GM19035 (cell line): ENCODE data around the gene MRPL2.
A peak's percentile ranks its signal among the peaks of the same experiment; 100 is the strongest.
"Not testable (repeated sequence)": the region's sequence is repeated elsewhere in the genome, so short reads cannot be mapped to it uniquely, and the experiment has no call there.

Source experiments
- ATAC-seq: cut with Tn5 transposase; IDR thresholded peaks from one replicate; pipeline ENCODE4 v1.9.1; 2021; ENCODE audit not compliant: unreplicated experiment

The MRPL2 gene

DNA sequence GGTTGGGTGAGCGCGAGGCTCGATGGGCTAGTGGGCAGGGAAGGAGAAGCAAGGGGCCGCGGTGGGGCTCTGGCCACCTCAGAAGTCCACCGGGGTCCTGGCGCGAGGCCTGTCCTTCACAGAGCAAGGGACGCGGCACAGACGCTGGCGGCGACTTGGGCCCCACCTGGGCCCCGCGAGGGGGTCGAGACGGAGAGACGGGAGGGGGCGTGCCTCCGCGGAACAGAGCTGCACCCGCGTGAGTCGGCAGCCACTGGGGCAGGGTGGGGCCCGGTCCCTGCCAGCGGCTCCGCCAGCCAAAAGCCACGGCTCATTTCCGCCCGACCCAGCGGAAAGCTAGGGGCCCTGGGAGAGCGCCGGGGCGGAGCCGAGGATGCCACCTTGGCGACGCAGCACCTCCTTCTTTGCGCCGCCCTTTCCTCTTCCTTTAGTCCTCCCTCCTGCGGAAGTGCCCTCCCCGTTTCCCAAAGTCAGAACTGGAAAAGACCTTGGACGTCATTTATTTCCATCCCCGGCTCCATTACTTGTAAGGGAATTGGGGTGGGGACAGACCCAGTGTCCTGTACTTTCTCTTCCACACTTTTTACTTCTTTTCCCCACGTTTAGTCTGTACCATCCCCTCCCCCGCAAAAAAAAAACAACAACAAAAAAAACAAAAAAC lies 5.6 kb downstream of the MRPL2 start, which contains the start of gene CUL7:
Gene CUL7 (minus strand): TSS at position 307 of the 661 bp plus-strand sequence. CDS start 1,063 bp downstream, outside the sequence.
- peak; percentile 86 for ATAC-seq

DNA sequence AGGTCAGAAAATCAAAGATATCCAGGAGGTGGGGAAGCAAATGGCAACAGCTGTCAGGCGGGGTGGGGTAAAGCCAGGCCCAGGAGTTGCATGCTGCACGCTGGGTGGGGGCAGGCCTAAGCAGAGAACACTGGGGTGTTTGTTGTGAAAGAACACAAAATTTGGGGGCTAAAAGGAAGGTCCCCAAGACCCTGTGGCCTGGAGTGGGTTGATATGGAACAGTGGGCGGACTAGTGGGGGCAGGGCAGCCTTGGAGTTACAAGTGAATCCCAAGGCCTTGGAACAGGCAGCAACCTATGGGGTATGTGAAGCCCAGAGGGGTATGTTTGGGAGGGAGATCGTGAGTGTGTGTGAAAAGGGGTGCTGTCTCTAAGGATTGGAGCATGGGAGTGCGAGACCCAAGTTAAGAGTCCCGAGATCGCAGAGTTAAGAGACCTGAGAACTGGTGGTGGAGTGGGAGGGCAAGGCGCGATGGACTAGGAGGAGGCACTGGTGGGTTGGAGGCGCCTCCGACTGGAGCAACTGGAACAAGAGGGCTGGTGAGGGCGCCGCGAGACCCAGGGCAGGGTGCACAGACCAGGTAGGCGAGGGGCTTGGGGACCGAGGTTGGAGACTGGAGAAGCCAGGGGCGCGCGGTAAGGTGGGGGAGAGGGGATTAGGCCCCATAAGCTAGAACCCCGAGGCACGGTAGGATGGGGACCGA lies 6.2 kb downstream of the MRPL2 start:
- peak; percentile 14 for ATAC-seq

DNA sequence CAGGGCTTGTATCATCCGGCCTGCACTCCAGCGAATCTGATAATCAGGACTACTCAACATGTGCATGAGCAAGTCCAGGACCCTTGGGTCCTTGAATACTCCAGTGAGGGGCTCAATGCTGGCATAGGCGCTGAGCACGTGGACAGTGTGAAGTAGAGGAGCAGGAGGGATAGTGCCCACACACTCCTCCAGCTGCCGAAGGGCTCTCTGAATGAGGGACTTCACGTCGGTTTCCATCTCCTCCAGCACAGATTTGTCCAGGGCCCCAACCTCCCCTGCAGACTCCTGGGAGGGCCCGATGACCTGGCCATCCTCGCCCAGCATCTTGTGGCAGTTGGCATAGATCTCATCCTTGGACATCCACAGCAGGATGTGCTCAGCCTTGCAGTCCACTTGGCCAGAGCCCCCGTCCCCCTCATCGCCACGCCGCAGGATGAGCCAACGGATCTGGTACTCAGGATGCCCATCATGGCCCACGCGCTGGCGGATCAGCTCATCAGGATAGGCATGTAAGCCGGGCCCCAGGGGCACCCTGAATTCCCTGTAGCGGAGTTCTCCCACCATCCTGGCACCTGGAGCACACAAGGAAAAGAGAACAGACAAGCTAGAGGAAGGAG lies 6.9 kb downstream of the MRPL2 start:
- no peak for ATAC-seq

DNA sequence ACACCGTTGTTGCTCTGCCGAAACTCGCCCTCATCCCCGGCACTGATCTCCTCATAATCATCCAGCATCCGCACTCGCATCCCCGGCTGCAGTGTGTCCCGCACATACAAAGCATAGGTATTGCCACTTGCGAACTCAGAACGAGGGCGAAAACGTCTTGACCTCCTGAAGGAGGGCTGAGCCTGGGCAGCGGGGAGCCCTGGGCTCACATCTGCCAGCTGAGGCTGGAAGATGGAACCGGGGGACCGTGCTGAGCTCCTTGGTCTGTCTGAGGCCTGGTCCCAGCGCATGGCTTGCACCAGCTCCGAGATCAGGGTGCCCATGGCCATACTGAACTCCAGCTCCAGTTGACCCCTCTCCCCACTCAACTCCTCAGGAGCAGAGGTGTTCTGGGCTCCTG lies 8.3 kb downstream of the MRPL2 start:
- no peak for ATAC-seq

DNA sequence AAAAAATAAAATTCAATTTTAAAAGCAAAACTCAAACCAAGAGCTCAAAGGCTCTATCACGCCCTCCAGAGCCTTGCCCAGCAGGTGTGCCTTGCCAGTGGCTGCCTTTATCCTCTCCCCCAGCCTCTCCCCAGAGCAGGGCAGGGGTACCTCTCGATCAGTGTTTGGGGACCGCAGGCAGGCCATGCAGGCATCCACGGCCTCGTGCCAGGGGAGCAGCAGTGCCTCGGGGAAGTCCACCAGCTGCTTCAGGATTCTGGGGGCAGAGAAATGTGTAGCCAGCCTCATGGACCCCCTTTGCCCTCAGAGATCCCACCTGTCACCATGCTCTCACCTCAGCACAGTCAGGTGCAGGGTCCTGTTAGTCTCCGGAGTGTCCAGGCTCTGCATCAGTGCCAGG lies 11.2 kb downstream of the MRPL2 start:
- no peak for ATAC-seq

DNA sequence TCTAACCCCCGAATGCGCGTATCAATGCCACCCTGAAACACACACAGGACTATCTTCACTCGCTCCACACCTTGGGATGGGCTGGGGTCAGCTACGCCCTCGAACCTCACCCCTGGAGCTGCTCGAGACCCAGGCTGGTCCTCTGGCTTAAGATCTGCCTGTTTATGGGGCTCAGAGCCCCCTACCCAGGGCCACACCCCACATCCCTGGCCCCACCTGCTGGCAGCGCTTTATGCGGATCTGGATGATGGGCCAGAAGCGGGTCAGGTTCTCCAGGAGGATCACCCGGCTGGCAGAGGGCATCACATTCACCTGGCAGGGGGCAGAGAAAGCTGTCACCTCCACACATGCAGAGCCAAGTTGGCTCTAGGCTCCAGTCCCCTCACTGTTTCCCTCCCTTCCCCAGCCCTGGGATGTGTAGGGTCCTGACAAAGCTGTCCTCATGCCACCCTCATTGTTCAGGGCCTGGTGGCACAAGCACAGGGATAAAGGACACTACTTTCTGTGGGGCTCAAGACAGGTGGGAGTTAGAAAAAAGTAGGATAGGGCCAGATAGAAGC lies 13.8 kb downstream of the MRPL2 start:
- ATAC-seq = no peak

DNA sequence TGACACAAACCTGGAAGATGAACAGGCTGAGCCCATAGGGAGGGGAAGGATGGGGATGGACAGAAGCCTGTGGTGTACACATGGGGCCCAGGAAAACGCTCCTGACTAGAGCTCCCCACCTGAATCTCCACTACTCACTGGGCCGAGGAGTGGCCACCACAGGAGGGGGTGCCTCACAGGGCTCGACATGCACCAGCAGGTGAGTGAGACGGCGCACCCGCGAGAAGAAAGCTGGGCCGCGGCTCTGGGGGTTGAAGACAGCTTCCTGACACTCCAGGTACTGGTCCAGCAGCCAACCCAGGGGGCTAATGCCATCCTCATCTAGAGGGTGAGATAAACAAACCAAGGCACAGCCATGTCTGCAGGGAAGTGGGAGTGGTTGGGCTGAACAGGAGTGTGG lies 15.9 kb downstream of the MRPL2 start:
- no peak for ATAC-seq

DNA sequence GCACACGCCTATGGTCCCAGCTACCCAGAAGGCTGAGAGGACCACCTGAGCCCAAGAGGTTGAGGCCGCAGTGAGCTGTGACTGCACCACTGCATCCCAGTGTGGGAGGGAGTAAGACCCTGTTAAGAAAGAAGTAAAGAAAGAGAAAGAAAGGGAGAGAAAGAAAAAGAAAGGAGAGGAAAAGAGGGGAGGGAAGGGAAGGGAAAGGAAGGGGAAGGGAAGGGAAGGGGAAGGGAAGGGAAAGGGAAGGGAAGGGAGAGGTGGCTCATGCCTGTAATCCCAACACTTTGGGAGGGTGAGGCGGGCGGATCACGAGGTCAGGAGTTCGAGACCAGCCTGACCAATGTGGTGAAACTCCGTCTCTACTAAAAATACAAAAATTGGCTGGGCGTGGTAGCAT lies 17.8 kb downstream of the MRPL2 start:
- not testable (repeated sequence) for ATAC-seq

DNA sequence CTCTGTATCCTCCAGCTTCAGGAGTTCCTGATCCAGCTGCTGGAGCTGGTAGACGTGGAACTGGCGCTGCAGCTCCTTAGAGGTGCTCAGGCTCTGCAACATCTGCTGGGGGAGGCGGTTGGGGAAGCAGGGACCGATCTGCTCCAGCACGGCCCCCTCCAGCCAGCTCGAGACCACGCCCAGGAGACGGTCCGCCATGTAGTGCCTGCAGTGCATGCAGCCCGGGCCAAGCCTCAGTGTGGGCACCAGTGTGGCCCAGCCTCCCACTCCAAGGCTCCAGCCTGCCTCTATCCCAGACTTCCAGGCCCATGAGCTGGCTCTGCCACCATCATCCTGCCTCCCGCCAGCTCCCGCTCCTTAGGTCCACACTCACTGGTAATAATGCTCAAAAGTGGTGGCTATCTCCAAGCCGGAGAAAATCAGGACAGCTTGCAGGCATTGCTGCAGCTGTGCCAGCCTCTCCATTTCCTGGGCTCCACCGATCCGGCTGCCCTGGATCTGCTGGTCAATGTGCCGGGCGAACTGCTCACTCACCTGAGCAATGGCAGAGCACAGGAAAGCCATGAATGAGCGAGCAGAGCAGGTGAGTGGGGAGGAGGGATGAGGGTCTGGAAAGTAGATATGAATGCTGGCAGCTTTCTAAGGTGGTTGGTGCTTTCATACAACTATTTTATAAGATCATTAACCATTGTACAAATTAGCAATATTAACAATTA lies 18.5 kb downstream of the MRPL2 start:
- ATAC-seq = no peak

DNA sequence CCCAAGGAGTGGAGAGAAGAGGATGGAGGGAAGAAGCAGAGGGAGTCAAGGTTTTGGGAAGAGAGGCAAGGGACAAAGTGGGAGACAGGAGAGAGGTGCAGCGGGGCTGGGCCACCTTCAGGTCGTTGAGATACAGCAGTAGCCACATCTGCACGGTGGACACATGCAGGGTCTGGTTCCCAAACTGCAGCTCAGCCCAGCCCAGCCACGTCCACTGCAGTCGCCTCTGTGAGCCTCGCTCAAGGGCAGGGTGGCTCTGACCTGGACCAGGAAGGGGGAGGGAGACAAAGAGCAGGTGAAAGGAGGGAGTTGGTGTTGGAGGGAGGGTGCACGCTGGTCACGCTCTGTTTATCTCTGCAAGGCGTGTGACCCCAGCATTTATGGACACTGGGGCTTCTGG lies 20.5 kb downstream of the MRPL2 start:
- ATAC-seq = no peak

DNA sequence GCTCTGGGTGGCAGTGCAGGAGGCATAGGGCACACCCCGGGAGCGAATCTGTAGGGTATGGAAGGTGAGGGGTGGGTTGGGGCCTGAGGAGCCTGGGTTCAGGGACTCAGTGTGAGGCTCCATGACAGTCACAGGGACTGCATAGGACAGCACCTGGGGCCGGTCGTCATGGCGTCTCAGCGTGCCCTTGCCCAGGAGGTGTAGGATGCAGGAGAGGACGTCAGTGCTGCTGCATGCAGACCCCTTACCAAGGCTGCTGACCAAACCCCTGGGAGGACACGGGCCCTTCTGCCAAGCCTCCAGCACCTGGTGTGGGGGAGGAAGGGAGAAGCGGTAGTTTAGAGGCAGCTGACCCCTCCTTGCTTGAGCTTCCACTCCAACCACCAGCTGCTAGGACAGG lies 21.5 kb downstream of the MRPL2 start:
- ATAC-seq = no peak

DNA sequence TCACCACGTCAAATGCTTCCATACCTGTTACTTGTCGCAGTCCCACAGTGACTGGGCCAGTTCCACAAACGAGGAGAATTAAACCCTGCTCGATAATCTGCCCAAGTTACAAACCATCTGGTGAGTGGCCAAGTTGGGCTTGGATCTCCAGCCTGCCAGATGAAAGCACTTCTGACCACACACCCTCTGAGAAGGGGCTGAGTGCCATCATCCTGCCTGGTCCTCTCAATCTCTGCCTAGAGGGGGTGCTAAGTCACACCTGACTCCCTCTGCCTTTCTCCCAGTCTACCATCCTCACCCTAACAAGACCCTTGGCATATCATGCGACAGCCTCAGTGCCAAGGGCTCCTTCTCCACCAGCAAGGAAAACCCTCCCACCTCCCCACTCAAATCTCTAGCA lies 22.0 kb downstream of the MRPL2 start:
- no peak for ATAC-seq

DNA sequence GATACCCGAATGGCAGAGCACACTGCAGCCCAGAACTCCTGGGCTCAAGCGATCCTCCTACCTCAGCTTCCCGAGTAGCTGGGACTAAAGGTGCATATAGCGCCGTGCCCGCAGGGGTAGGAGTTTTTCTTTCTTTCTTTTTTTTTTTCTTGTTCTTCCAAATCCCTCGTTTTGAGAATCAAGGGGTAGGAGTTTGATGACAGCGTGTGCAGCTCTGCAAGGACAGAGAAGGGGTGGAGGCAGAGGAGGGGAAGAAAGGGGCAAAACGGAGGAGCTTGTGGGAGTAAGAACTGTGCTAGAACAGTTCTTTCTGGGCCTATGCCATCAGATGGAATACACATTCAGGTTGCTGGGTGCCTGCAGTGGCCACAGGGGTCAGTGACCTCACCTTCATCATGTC lies 22.5 kb downstream of the MRPL2 start:
- no peak for ATAC-seq

DNA sequence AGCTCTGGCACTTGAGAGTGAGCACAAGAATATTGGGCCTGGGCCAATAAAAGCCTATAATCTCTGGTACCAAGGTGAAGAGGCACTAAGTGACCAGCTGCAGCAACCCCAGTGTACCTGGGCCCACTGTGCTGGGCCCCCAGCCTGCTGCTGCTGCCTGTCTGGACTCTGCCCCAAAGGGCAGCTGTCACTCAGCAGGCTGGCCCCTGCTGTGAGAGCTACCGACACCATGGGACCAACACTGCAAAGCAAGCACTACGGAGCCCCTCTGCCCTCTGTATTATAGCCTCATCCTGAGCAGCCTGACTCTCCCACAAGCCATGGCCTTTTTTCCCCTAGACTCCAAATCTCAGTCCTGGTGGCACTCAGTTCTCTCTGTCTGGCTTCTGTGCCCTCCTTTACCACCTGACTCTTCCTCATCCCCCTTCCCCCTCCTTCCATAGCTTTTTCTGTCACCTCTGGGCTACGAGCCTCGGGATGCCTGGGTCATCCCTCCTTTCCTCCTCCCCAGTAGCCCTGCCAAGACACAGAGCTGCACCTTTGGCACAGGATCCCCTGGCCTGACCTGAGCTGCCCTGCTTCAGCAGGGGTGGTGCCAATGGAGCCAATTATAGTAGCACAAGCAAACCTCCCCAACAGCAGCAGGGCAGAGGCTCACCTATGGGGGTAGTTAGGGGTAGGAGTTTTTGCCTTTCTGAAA lies 23.6 kb downstream of the MRPL2 start:
- no peak for ATAC-seq

DNA sequence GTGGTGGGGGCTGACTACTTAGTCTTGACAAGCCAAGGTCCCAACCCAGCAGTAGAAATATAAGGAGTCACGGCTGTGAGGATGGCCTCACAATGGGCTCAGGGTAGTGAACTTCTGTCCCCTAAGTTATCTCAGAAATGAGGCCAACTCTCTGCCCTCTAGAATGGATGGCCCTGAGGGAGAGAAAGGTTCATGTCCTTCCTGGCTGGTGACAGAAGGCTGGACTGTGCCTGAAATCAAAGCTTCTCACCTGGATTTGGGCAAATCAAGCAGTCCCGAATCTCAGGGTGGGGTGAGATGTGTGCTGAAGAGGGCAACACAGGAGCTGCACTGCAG lies 25.1 kb downstream of the MRPL2 start:
- ATAC-seq = no peak

DNA sequence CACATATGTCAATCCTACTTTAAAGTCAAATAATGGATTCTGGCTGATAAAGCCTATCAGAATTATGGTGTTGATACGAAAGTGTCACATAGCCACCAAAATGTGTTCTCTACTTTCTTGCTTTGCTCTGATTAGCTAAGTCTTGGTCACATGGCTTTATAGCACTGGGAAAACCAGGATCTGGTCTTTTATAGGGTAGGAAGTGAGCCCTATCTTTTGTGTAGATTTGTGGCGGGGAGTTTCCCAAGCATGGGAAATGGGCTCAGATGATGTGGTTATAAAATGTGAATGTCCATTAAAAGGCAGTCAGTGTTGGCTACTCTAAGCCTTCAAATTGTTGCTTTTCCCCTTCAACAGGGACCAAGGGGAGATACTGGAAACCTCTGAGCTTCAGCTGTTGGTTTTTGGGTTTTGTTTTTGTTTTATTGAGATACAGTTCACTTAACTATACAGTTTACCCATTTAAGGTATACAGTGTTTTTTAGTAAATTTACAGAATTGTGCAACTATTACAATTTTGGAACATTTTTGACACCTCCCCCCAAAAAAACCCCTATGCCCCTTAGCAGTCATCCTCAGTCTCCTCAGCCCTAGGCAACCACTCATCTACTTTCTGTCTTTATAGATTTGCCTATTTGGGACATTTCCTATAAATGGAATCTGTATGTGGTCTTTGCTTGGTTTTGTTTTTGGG lies 25.6 kb downstream of the MRPL2 start:
- no peak for ATAC-seq

DNA sequence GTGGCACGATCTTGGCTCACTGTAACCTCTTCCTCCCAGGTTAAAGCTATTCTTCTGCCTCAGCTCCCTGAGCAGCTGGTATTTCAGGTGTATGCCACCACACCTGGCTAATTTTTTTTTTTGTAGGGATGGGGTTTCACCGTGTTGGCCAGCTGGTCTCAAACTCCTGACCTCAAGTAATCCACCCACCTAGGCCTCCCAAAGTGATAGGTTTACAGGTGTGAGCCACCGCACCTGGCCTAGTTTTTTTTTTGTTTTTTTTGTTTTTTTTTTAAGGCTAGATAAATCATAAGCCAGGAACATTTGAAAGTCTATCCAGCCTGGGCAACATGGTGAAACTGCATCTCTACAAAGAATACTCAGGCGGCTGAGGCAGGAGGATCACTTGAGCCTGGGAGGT lies 26.9 kb downstream of the MRPL2 start:
- no peak for ATAC-seq

DNA sequence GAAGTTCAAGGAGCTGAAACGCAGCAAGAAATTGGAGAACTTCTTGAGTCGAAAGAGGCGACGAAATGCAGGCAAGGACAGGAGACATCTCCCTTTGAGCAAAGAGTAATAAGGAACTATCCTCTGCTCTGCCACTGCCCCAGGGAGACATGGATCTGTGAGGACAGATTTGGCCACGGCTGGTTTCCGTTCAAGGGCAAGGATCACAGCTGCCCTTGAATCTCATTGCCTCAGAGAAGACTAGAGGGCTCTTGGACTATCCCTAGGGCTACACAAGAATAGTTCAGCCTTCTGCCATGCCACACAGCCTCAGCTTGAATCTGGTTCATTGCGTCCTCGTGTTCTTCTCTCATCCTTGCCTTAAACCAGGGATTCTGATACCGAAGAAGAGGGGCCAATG lies 30.1 kb downstream of the MRPL2 start:
- no peak for ATAC-seq

DNA sequence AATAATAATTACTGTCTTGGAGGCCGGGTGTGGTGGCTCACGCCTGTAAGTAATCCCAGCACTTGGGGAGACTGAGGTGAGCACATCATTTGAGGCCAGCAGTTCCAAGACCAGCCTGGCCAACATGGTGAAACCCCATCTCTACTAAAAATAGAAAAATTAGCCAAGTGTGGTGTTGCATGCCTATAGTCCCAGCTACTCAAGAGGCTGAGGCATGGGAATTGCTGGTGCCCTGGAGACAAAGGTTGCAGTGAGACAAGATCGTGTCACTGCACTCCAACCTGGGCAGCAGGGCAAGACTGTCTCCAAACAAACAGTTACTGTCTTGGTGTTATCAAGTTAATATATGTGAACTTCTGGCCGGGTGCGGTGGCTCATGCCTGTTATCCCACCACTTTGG lies 32.9 kb downstream of the MRPL2 start:
- no peak for ATAC-seq

DNA sequence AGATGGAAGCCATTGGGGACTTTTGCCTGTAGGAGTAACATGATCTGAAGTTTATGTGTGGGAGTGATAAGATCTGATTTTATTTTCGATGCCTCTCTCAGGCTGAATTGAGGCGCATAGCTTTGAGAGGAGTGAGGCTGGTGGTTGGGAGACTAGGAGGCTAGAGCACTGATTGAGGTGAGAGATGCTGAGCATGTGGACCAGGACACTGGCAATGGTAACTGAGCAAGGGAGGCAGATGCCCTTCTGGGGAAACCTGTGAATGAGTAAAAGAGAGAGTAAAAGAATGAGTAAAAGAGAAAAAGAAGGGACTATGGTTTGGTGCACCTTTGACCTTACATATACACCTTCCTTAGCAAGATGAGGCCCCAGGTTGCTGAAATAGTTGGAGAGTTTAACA lies 34.8 kb downstream of the MRPL2 start:
- no peak for ATAC-seq
